Endothelial cell of umbilical vein (primary cell): Measurements from ENCODE around the gene UVSSA. TPM values are rescaled to one million over a fixed set of nuclear protein-coding genes. Genes with fewer than 3 reads are reported as not detected.

Experiments used
- BruUV-seq: library from RNA; stranded (reverse); fragments of 400-500 nt; replicated peaks from 2 replicates; lab custom pipeline; 2021; lab: Mats Ljungman, UMichigan
- CTCF ChIA-PET: fragments of 300-600, 350-600 bp; sonication (Branson Sonifier 250); formaldehyde crosslinking; loops from one replicate; lab custom pipeline; 2021; ENCODE audit warnings: antibody characterized with exemption, inconsistent platforms; lab: Charles Lee
- POLR2A ChIA-PET: fragments of 300-600, 350-600 bp; sonication (Branson Sonifier 250); formaldehyde crosslinking; loops from one replicate; lab custom pipeline; 2021; ENCODE audit warnings: antibody characterized with exemption, inconsistent platforms; lab: Charles Lee
- DNase-seq: peaks from one replicate; pipeline ENCODE4 v3.0.0-alpha.2; 2011; ENCODE audit warnings: low read depth, low spot score
- FAIRE-seq: peaks from 2 replicates; lab custom pipeline; 2011; peaks lifted over from hg19 to GRCh38; lab: Jason Lieb, UNC
- H2AFZ ChIP-seq: 2 replicates; pipeline ENCODE4 v1.6.0; 2012; ENCODE audit warnings: low read depth, low read length, control low read depth, inconsistent platforms
- H3K27ac ChIP-seq: 2 replicates; pipeline ENCODE4 v1.5.1; 2011; ENCODE audit warnings: low read depth, mild to moderate bottlenecking, control low read depth, low read length, moderate library complexity; ENCODE audit not compliant: insufficient read depth
- H3K27me3 ChIP-seq, 2 experiments: 2 replicates each; pipeline versions ENCODE4 v1.6.0 to v1.6.1; 2011; ENCODE audit warnings: low read length in 2 of 2, mixed read lengths in 1 of 2; ENCODE audit not compliant: control insufficient read depth in 2 of 2, insufficient read depth in 2 of 2
- H3K36me3 ChIP-seq, 2 experiments: 2 replicates in 1 of 2; 3 replicates in 1 of 2; pipeline ENCODE4 v1.5.1; 2011; ENCODE audit warnings: low read length in 2 of 2, mild to moderate bottlenecking in 1 of 2, moderate library complexity in 1 of 2; ENCODE audit not compliant: control insufficient read depth in 2 of 2, insufficient read depth in 2 of 2; ENCODE audit errors: extremely low read depth in 1 of 2
- H3K4me1 ChIP-seq: 3 replicates; pipeline ENCODE4 v1.5.1; 2011; ENCODE audit warnings: mild to moderate bottlenecking, low read length; ENCODE audit not compliant: control insufficient read depth, insufficient read depth; ENCODE audit errors: extremely low read depth
- H3K4me2 ChIP-seq: 2 replicates; pipeline ENCODE4 v1.6.1; 2011; ENCODE audit warnings: low read length, control low read depth, mixed read lengths; ENCODE audit not compliant: insufficient read depth
- H3K4me3 ChIP-seq, 3 experiments: fragments of 200-600 bp in 1 of 3; sonication (generic), shearing (Covaris generic) in 1 of 3; replicated peaks in 1 of 3; 2 replicates each; pipeline ENCODE4 v1.5.1; 2011 to 2016; ENCODE audit warnings: control low read depth in 3 of 3, low read length in 3 of 3, mild to moderate bottlenecking in 2 of 3, inconsistent platforms in 1 of 3, low read depth in 1 of 3, moderate library complexity in 1 of 3; ENCODE audit not compliant: insufficient read depth in 1 of 3
- H3K79me2 ChIP-seq: 2 replicates; pipeline ENCODE4 v1.6.0; 2012; ENCODE audit warnings: low read length, inconsistent platforms; ENCODE audit not compliant: control insufficient read depth, insufficient read depth
- H3K9ac ChIP-seq: replicated peaks from 2 replicates; pipeline ENCODE3; 2011; ENCODE audit warnings: low read length, control low read depth; ENCODE audit not compliant: insufficient read depth; ENCODE audit errors: extremely low read depth
- H3K9me1 ChIP-seq: replicated peaks from 3 replicates; pipeline ENCODE4 v1.6.0; 2011; ENCODE audit warnings: mild to moderate bottlenecking, low read length; ENCODE audit not compliant: control insufficient read depth, insufficient read depth; ENCODE audit errors: extremely low read depth
- H3K9me3 ChIP-seq: replicated peaks from 2 replicates; pipeline ENCODE4 v1.5.1; 2012; ENCODE audit warnings: low read length, inconsistent platforms; ENCODE audit not compliant: control insufficient read depth, insufficient read depth
- H4K20me1 ChIP-seq: replicated peaks from 2 replicates; pipeline ENCODE3; 2011; ENCODE audit warnings: mild to moderate bottlenecking, low read length; ENCODE audit not compliant: control insufficient read depth, insufficient read depth; ENCODE audit errors: extremely low read depth
- EZH2 ChIP-seq: IDR thresholded peaks from 2 replicates; pipeline ENCODE4 v1.6.1; 2012; ENCODE audit warnings: borderline replicate concordance, low read depth, mild to moderate bottlenecking, moderate library complexity, low read length, inconsistent platforms; ENCODE audit not compliant: severe bottlenecking
- FOS ChIP-seq: IDR thresholded peaks from 2 replicates; pipeline ENCODE4 v1.6.1; 2011; ENCODE audit warnings: mild to moderate bottlenecking, low read length, moderate library complexity, borderline replicate concordance; ENCODE audit not compliant: insufficient read depth
- GATA2 ChIP-seq: IDR thresholded peaks from 2 replicates; pipeline ENCODE4 v1.7.0; 2011; ENCODE audit warnings: low read depth, mild to moderate bottlenecking, moderate library complexity, mixed read lengths, low read length; ENCODE audit not compliant: insufficient read length, insufficient read depth
- JUN ChIP-seq: IDR thresholded peaks from 2 replicates; pipeline ENCODE4 v1.6.1; 2011; ENCODE audit warnings: borderline replicate concordance, low read depth; ENCODE audit not compliant: insufficient read length, insufficient read depth
- MYC ChIP-seq: IDR thresholded peaks from one replicate; pipeline ENCODE4 v1.6.1; 2011; ENCODE audit warnings: mild to moderate bottlenecking, low read depth, low read length
- POLR2A ChIP-seq: IDR thresholded peaks from 2 replicates; pipeline ENCODE4 v1.6.1; 2012; ENCODE audit warnings: low read depth, mild to moderate bottlenecking, control low read depth, low read length
- POLR2AphosphoS5 ChIP-seq: IDR thresholded peaks from 2 replicates; pipeline ENCODE4 v1.6.1; 2012; ENCODE audit warnings: low read depth, mild to moderate bottlenecking, control low read depth, low read length, moderate library complexity; ENCODE audit not compliant: insufficient read depth
- dilution Hi-C: fragments of 300-500 bp; cut with MboI; formaldehyde crosslinking; loops from one replicate; pipeline ENCODE4 v1.15.0; 2019; ENCODE audit warnings: low sequenced_read_pairs; ENCODE audit not compliant: extremely low pct_ligation_motif_present
- intact Hi-C: fragments of 100-400 bp; cut with micrococcal nuclease; formaldehyde crosslinking; loops from one replicate; pipeline ENCODE4 v1.10.0; 2022
- polyA plus RNA-seq, 4 experiments: library from polyadenylated mRNA; depleted of rRNA in 3 of 4; stranded (reverse) in 3 of 4; unstranded in 1 of 4; fragments of >200 nt; gene quantifications; 2 replicates each; pipeline versions ENCODE4 v1.2.1 to v1.2.3, GENCODE V29; 2011 to 2012; ENCODE audit warnings: missing spikeins in 1 of 4
- total RNA-seq: library from RNA; stranded (reverse); gene quantifications from 2 replicates; pipeline ENCODE4 v1.2.3, GENCODE V29; 2021
- TF ChIP-seq, protein P1 (sequence below): IDR thresholded peaks from 2 replicates; pipeline ENCODE4 v1.6.1; 2011; ENCODE audit not compliant: insufficient read depth, insufficient read length
- TF ChIP-seq, protein P2 (sequence below), 2 donors: IDR thresholded peaks; 1 replicate in 1 of 2; 2 replicates in 1 of 2; pipeline ENCODE4 v1.5.1; 2011; ENCODE audit warnings: low read length in 2 of 2, mild to moderate bottlenecking in 2 of 2, moderate library complexity in 2 of 2, control low read depth in 1 of 2, inconsistent platforms in 1 of 2, low read depth in 1 of 2; ENCODE audit not compliant: insufficient read depth in 1 of 2; ENCODE audit errors: extremely low read depth in 1 of 2

Gene UVSSA
- total and polyA plus RNA-seq, 2 donors (not counting 3 experiments of a cell fraction or from before 2014, with no cell fraction given): 7.1 to 14.9 TPM

DNA sequence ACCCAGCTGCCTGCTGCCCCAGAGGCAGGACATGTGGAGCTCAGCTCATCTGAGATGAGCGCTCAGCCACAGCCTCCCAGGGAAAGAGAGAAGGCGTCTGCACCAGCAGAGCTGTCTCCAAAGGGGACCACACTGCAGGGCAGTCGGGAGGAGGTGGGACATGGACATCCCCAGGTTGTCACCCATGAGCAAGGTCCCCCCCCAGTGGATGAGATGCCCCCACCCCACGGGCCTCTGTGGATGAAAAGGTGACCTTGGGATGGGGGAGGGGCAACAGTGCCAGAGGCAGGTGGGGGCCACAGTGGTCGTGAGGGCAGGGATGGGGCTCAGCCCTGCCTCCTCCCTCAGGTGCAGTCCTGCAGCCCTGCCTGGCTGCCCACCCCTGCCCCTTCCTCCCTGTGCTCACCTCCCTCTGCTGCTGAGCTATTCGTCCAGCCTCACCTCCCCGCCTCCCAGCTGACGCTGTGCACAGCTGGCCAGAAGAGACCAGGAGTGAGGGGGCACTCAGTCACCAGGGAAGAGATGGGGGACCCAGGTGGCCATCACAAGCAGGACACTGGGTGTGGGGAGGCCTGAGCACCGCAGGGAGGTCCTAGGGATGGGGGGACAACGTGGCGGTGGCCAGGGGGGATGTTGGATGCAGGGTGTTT, 49.9 kb downstream of the UVSSA start:
- Histone ChIP-seq H3K4me1 (no peaks in the 10 kb centered on the region), H3K27ac (no peak overlapping the region), H3K4me2 (no peak overlapping the region), H3K79me2 (no peaks in the 10 kb centered on the region), H3K9me1 (no peaks in the 10 kb centered on the region), H3K36me3 (no peaks in the 10 kb centered on the region), H2AFZ (no peak overlapping the region), H3K9ac (no peak overlapping the region), H4K20me1 (no peaks in the 10 kb centered on the region), H3K9me3 (peaks cover 5% of the 10 kb centered on the region), H3K4me3 (no peak overlapping the region), H3K27me3 (peaks cover 7 to 9% of the 10 kb centered on the region in 2 experiments)
- FAIRE-seq (no peak), DNase-seq (no peak)
- POLR2A ChIA-PET: no interaction called here
- TF ChIP-seq POLR2A (no peak), GATA2 (no peak), JUN (no peak), MYC (no peak), FOS (no peak), POLR2AphosphoS5 (no peak), EZH2 (no peak)
- TF ChIP-seq, protein P1, sequence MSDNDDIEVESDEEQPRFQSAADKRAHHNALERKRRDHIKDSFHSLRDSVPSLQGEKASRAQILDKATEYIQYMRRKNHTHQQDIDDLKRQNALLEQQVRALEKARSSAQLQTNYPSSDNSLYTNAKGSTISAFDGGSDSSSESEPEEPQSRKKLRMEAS: no peak
- TF ChIP-seq, protein P2, sequence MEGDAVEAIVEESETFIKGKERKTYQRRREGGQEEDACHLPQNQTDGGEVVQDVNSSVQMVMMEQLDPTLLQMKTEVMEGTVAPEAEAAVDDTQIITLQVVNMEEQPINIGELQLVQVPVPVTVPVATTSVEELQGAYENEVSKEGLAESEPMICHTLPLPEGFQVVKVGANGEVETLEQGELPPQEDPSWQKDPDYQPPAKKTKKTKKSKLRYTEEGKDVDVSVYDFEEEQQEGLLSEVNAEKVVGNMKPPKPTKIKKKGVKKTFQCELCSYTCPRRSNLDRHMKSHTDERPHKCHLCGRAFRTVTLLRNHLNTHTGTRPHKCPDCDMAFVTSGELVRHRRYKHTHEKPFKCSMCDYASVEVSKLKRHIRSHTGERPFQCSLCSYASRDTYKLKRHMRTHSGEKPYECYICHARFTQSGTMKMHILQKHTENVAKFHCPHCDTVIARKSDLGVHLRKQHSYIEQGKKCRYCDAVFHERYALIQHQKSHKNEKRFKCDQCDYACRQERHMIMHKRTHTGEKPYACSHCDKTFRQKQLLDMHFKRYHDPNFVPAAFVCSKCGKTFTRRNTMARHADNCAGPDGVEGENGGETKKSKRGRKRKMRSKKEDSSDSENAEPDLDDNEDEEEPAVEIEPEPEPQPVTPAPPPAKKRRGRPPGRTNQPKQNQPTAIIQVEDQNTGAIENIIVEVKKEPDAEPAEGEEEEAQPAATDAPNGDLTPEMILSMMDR (IDR thresholded peaks at IDR 0.05; ENCODE audit: extremely low read depth in 1 of 2, insufficient read depth in 1 of 2, low read depth in 1 of 2, low read length in 2 of 2): no peak
- CTCF ChIA-PET: no interaction called here
- dilution Hi-C loops (no loop called here), intact Hi-C loops (no loop called here)
- no TSS peak for BruUV-seq
